ENCODE measurements around the gene LRMDA. TPM values are rescaled to one million over a fixed set of nuclear protein-coding genes. Genes with fewer than 3 reads are reported as not detected.

LRMDA gene
- total and polyA plus RNA-seq, 2 donors from 2014 or later: 23.2 to 48.6 TPM

GRCh38 chr10:75776738-75777504, 345.5 kb downstream of the LRMDA start:
- no peak for FAIRE-seq
- no peak for TF ChIP-seq CTCF (IDR thresholded peaks at IDR 0.05; ENCODE audit: borderline replicate concordance, extremely low read depth, insufficient read depth)
- Histone ChIP-seq H3K27ac (ENCODE audit: low read depth in 2 of 2, low read length in 2 of 2) (no peak overlapping the region), H3K4me3 (ENCODE audit: low read length in 3 of 3) (no peak overlapping the region), H3K27me3 (ENCODE audit: control insufficient read depth, insufficient read depth, low read length) (no peaks in the 10 kb centered on the region), H3K36me3 (ENCODE audit: control insufficient read depth in 2 of 3, insufficient read depth in 3 of 3, low read length in 3 of 3) (no peaks in the 10 kb centered on the region), H3K4me1 (ENCODE audit: control insufficient read depth in 2 of 3, insufficient read depth in 2 of 3, low read depth in 1 of 3, low read length in 3 of 3) (peaks cover 0 to 5% (median 5%) of the 10 kb centered on the region in 3 donors), H3K9ac (ENCODE audit: low read length in 3 of 3) (no peak overlapping the region), H3K9me3 (ENCODE audit: control insufficient read depth in 2 of 3, insufficient read depth in 1 of 3, low read length in 3 of 3) (no peaks in the 10 kb centered on the region)
- intact Hi-C loops (cut with DNase I): no loop called here
- no peak for DNase-seq

- no peak for TF ChIP-seq CTCF (IDR thresholded peaks at IDR 0.05; ENCODE audit: borderline replicate concordance, extremely low read depth, insufficient read depth)
- H3K27me3 ChIP-seq (ENCODE audit: control insufficient read depth, insufficient read depth, low read length): no peaks in the 10 kb centered on the region
- H3K27ac ChIP-seq (ENCODE audit: low read depth in 2 of 2, low read length in 2 of 2): no peak overlapping the region
- no peaks in the 10 kb centered on the region for H3K36me3 ChIP-seq (ENCODE audit: control insufficient read depth in 2 of 3, insufficient read depth in 3 of 3, low read length in 3 of 3)
- H3K9me3 ChIP-seq (ENCODE audit: control insufficient read depth in 2 of 3, insufficient read depth in 1 of 3, low read length in 3 of 3): no peaks in the 10 kb centered on the region
- no peak for FAIRE-seq
- H3K9ac ChIP-seq (ENCODE audit: low read length in 3 of 3): no peak overlapping the region
- H3K4me3 ChIP-seq (ENCODE audit: low read length in 3 of 3): no peak overlapping the region
- peaks cover 0 to 10% (median 6%) of the 10 kb centered on the region in 3 donors for H3K4me1 ChIP-seq (ENCODE audit: control insufficient read depth in 2 of 3, insufficient read depth in 2 of 3, low read depth in 1 of 3, low read length in 3 of 3)
- intact Hi-C loops (cut with DNase I): no loop called here
- DNase-seq: no peak
Measured at GRCh38 chr10:75778665-75779064, 347.2 kb downstream of the LRMDA start.

GRCh38 chr10:75779276-75779675, 347.9 kb downstream of the LRMDA start:
- no peak for TF ChIP-seq CTCF (IDR thresholded peaks at IDR 0.05; ENCODE audit: borderline replicate concordance, extremely low read depth, insufficient read depth)
- DNase-seq (no peak), FAIRE-seq (no peak)
- no peak overlapping the region for H3K9ac ChIP-seq (ENCODE audit: low read length in 3 of 3)
- intact Hi-C loops (cut with DNase I): no loop called here
- H3K9me3 ChIP-seq (ENCODE audit: control insufficient read depth in 2 of 3, insufficient read depth in 1 of 3, low read length in 3 of 3): no peaks in the 10 kb centered on the region
- peaks cover 0 to 10% (median 6%) of the 10 kb centered on the region in 3 donors for H3K4me1 ChIP-seq (ENCODE audit: control insufficient read depth in 2 of 3, insufficient read depth in 2 of 3, low read depth in 1 of 3, low read length in 3 of 3)
- no peak overlapping the region for H3K4me3 ChIP-seq (ENCODE audit: low read length in 3 of 3)
- H3K27me3 ChIP-seq (ENCODE audit: control insufficient read depth, insufficient read depth, low read length): no peaks in the 10 kb centered on the region
- H3K27ac ChIP-seq (ENCODE audit: low read depth in 2 of 2, low read length in 2 of 2): no peak overlapping the region
- no peaks in the 10 kb centered on the region for H3K36me3 ChIP-seq (ENCODE audit: control insufficient read depth in 2 of 3, insufficient read depth in 3 of 3, low read length in 3 of 3)
